Smooth muscle cell of the umbilical artery (primary cell): Measurements from ENCODE around the gene COX6A2. TPM values are rescaled to one million over a fixed set of nuclear protein-coding genes. Genes with fewer than 3 reads are reported as not detected.

Experiments used
- total RNA-seq: library from RNA; depleted of rRNA; stranded (reverse); fragments of >200 nt; gene quantifications from 2 replicates; pipeline ENCODE4 v1.2.3, GENCODE V29; 2014

The COX6A2 gene
- total RNA-seq = not detected in 2 replicates

GRCh38 chr16:31428279-31428597, at the start of gene COX6A2:
Gene COX6A2, minus strand, starts transcription at chr16:31428360. Its CDS starts 35 bp downstream, at chr16:31428325.

GRCh38 chr16:31471875-31472708, 43.9 kb upstream of the COX6A2 start, which contains the start of gene TGFB1I1:
Gene TGFB1I1, plus strand, starts transcription at chr16:31472152. Its CDS starts 37 bp downstream, at chr16:31472189.

DNA sequence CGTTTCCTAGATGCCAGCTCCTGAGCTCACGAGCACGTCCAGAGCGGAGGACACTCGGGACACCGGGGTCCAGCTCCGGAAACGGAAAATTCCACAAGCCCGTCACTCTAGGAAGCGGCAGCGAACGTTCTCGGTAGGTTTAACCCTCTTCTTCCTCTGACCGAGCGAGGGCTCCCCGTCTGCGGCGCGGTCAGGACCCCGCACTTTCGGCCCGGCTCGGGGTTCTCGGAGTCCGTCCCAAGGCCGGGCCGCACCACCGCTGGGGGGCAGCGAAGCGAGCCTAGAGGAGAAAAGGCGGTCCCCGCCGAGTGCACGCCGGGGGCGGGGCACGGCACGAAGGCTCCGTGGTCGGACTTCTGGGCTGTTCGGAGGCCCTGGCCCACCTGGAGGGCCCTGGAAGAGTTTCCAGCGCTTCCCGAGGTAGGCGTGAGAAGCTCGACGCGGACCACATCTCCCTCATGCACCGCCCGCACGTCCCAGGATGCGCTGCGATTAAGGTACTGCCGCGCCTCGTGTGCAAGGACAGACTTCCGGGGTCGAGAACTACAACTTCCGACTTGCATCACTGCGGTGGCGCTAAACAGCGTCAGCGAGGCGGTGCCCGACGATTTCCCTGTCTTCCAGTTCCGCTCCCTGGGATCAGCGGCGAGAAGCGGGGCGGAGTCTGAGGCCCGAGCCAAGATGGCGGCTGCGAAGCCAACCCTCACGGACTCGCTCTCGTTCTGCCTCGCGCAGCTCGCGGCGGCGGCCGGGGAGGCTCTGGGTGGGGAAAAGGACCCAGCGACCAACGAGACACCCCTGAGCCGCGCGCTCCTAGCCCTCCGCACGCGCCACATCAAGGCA, 30.9 kb upstream of the COX6A2 start, which contains the start of gene ARMC5:
TSS of gene ARMC5 (plus strand) at position 658 of the 843 bp plus-strand sequence. CDS start at position 682, 24 bp downstream.

GRCh38 chr16:31393056-31393455, 35.1 kb downstream of the COX6A2 start, which contains the start of gene ITGAD:
Gene ITGAD, plus strand, starts transcription at chr16:31393335. Its CDS starts 26 bp downstream, at chr16:31393361.

Other genes with a start within 250 kb of the COX6A2 start
- gene FUS, start 248.2 kb downstream of the COX6A2 start, total RNA-seq = 45.7 and 65.8 TPM in 2 replicates
- gene PYCARD, start 225.6 kb downstream of the COX6A2 start, total RNA-seq = 27.3 and 28.7 TPM in 2 replicates
- gene TRIM72, start 214.2 kb downstream of the COX6A2 start, total RNA-seq = not detected in 2 replicates
- not detected in 2 replicates for gene PYDC1, start 211.2 kb downstream of the COX6A2 start, total RNA-seq
- not detected in 2 replicates for gene ITGAM, start 168.4 kb downstream of the COX6A2 start, total RNA-seq
- gene ITGAX, start 73.2 kb downstream of the COX6A2 start, total RNA-seq = not detected in 2 replicates
- not detected in 2 replicates for gene ITGAD, start 35.0 kb downstream of the COX6A2 start, total RNA-seq
- 0.30 and 0.42 TPM in 2 replicates for gene ZNF843, start 14.4 kb upstream of the COX6A2 start, total RNA-seq
- 6.5 and 9.1 TPM in 2 replicates for gene ARMC5, start 31.1 kb upstream of the COX6A2 start, total RNA-seq
- gene TGFB1I1, start 43.8 kb upstream of the COX6A2 start, total RNA-seq = 47.8 and 74.7 TPM in 2 replicates
- gene SLC5A2, start 54.8 kb upstream of the COX6A2 start, total RNA-seq = not detected in 2 replicates
- 69.5 and 111 TPM in 2 replicates for gene RUSF1, start 80.0 kb upstream of the COX6A2 start, total RNA-seq
- gene AHSP, start 99.5 kb upstream of the COX6A2 start, total RNA-seq = not detected in 2 replicates